Measurements from ENCODE around the gene HMGCR.
A peak's percentile ranks its signal among the peaks of the same experiment; 100 is the strongest.
"Not testable (repeated sequence)": the region's sequence is repeated elsewhere in the genome, so short reads cannot be mapped to it uniquely, and the experiment has no call there.

HMGCR gene

DNA sequence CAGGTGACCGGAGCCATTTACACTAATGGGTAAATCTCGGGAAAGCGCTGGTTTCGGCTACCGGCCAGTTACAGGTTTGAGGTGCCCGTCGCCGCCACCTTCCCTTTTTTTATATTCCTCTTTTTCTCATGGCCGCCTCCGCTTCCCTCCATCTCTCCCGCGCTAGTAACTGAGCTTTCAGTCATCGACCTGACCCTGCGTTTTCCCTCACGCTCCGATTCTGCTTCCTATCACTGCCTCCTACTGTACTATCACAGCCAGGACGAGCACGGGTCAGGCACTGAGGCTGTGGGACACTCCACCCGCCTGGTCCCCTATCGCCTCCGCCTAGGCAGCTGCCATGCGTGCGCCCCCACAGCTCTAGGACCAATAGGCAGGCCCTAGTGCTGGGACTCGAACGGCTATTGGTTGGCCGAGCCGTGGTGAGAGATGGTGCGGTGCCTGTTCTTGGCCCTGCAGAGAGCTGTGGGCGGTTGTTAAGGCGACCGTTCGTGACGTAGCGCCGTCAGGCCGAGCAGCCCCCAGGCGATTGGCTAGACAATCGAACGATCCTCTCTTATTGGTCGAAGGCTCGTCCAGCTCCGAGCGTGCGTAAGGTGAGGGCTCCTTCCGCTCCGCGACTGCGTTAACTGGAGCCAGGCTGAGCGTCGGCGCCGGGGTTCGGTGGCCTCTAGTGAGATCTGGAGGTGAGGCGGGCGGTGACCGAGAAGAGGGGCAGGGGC, at the start of gene HMGCR:
Gene HMGCR (plus strand): TSS at position 606 of the 722 bp plus-strand sequence. CDS start 5,386 bp downstream, outside the sequence.
- DNase-seq (ENCODE audit: low read depth), result peak; percentile 99

DNA sequence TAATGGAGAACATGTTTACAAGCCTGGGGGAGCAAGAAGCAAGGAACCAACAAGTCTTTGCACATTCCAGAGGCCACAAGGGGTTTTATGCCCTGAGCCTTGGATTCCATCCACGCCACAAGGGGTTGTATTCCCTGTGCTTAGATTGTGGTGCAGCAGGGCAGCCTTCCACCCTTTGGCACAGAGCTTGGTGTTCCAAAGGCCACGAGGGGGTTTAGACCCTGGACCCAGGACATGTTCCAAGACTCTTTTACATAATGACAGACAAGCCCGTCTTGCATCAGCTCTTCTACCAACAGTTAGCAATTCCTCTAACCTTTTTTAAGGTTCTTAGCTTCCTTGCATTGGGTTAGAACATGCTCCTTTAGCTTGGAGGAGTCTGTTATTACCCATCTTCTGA, 45.2 kb upstream of the HMGCR start:
- DNase-seq (ENCODE audit: low read depth), result not testable (repeated sequence)

- no peak for DNase-seq (ENCODE audit: low read depth)
These were observed 36.9 kb upstream of the HMGCR start for GRCh38 chr5:75300084-75300483.

- no peak for DNase-seq (ENCODE audit: low read depth)
These were observed 33.6 kb upstream of the HMGCR start for GRCh38 chr5:75303419-75303818.

DNA sequence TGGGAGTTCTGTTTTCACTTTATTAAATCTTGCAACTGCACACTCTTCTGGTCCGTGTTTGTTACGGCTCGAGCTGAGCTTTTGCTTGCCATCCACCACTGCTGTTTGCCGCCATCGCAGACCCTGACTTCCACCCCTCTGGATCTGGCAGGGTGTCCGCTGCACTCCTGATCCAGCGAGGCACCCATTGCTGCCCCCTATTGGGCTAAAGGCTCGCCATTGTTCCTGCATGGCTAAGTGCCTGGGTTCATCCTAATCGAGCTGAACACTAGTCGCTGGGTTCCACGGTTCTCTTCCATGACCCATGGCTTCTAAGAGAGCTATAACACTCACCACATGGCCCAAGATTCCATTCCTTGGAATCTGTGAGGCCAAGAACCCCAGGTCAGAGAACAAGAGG, 32.5 kb upstream of the HMGCR start:
- not testable (repeated sequence) for DNase-seq (ENCODE audit: low read depth)

GRCh38 chr5:75306746-75307145, 30.3 kb upstream of the HMGCR start:
- peak; percentile 29 for DNase-seq (ENCODE audit: low read depth)

- DNase-seq (ENCODE audit: low read depth), result no peak
These were observed 26.8 kb upstream of the HMGCR start for GRCh38 chr5:75310212-75310611.

- DNase-seq (ENCODE audit: low read depth), result not testable (repeated sequence)
These were observed 17.9 kb upstream of the HMGCR start for GRCh38 chr5:75319148-75319547.

GRCh38 chr5:75319638-75320037, 17.4 kb upstream of the HMGCR start:
- DNase-seq (ENCODE audit: low read depth), result no peak

DNA sequence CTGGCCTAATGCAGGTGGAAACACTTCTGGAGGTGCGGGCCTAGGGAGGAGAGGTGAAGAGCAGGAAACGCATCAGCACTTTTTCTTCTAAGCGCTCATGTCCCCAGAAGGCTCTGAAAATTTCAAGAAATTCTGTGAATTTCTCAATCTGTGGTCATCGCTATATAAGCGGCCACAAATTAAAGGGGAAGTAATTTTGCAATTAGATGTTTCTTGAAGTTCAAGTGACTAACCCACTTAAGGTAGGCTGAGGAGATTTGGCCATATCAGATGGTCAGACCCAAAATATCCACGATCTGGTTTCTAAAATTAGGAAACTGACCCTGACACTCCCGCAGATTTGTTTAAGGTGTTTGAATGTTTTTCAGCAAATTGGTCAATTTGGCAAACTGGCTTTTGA, 16.6 kb upstream of the HMGCR start:
- DNase-seq (ENCODE audit: low read depth), result no peak

GRCh38 chr5:75322066-75322465, 15.0 kb upstream of the HMGCR start:
- DNase-seq (ENCODE audit: low read depth), result no peak

- DNase-seq (ENCODE audit: low read depth), result no peak
These were observed 12.2 kb upstream of the HMGCR start for GRCh38 chr5:75324791-75325190.

- DNase-seq (ENCODE audit: low read depth), result no peak
These were observed 11.8 kb upstream of the HMGCR start for GRCh38 chr5:75325242-75325641.

- DNase-seq (ENCODE audit: low read depth), result no peak
These were observed 6.6 kb upstream of the HMGCR start for GRCh38 chr5:75330404-75330803.

DNA sequence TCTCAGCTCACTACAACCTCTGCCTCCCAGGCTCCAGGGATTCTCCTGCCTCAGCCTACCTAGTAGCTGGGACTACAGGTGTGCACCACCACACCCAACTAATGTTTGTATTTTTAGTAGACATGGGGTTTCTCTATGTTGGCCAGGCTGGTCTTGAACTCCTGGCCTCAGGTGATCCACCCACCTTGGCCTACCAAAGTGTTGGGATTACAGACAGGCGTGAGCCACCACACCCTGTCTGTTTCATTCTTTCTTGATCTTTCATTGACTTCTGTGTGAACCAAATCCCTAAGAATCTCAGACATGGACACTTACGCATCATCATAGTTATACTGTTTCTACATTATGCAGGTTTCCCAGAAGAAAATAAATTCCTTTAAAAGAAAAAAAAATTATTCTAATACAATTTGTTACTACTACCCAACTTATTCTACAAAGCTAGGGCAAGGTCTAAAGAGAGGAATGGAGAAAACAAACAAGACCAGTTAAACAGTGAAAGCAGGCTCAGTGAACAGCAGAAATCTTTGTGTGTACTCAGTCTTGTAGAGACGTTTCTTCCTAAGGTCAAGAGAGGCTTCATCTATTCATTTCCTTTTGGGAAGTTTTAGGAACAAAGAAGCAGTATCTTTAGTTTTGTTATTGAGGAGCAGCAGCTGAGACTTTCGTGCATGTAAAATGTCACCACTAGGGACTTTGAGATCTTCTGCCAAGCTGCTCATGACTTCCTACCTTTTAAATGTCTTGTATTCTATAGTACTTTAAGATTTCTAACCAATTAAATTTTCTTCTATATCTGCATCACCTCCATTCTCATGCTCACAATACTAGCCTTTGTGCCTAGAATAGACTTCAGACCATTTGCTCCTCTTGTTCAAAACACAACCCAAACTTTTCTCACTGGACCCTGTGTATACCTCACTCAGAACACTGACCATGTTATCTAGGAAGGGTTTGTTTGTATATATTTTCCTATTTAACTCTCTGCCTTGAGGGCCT, 5.6 kb upstream of the HMGCR start:
- no peak for DNase-seq (ENCODE audit: low read depth)

- not testable (repeated sequence) for DNase-seq (ENCODE audit: low read depth)
These were observed 3.3 kb upstream of the HMGCR start for GRCh38 chr5:75333759-75334158.

GRCh38 chr5:75334413-75334812, 2.6 kb upstream of the HMGCR start:
- not testable (repeated sequence) for DNase-seq (ENCODE audit: low read depth)

GRCh38 chr5:75335486-75335885, 1.5 kb upstream of the HMGCR start:
- no peak for DNase-seq (ENCODE audit: low read depth)

DNA sequence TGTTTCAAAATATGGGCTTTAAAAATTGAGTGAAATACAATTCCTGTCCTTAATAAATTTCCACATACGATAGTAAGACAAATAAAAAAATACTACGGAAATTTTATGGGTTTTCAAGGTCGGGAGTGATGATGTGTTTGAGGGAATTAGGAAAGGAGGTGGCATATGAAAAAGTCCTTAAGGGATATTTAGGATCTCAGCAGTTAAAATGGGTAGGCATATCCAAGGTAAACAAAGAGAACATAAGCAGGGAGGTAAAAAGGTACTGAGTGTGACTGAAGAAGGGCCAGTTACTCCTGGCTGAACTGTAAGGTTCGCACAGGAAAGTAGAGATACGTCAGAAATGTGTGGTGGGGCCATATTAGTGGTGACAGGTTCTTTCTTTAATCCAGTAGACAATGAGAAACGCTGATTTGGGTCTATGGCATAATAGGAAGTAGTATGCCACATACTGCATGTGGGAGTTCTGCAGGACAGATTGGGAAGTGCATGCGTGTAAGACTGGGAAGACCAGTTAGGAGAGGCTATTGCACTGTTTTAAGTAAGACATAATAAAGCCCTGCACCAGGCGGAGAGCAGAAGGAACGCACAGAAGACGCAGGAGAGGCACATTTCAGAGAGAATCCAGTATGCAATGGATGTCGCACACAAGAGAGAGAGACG, 937 bp upstream of the HMGCR start:
- peak; percentile 75 for DNase-seq (ENCODE audit: low read depth)

- no peak for DNase-seq (ENCODE audit: low read depth)
These were observed 474 bp downstream of the HMGCR start for GRCh38 chr5:75337366-75338021.

GRCh38 chr5:75338408-75338807, 1.4 kb downstream of the HMGCR start:
- no peak for DNase-seq (ENCODE audit: low read depth)

All from fibroblast of the conjunctiva (primary cell).